Measurements from ENCODE around the gene HECW1.
A peak's percentile ranks its signal among the peaks of the same experiment; 100 is the strongest.

The HECW1 gene

GRCh38 chr7:43438897-43439479, 326.5 kb downstream of the HECW1 start:
- H3K4me3 ChIP-seq (ENCODE audit: low read depth, low read length): no peak overlapping the region
- DNase-seq (ENCODE audit: low read depth): no peak
- TF ChIP-seq CTCF (IDR thresholded peaks at IDR 0.05; ENCODE audit: control insufficient read depth, extremely low read depth, insufficient read depth): no peak

GRCh38 chr7:43439631-43440401, 327.4 kb downstream of the HECW1 start:
- no peak overlapping the region for H3K4me3 ChIP-seq (ENCODE audit: low read depth, low read length)
- peak; percentile 79 for TF ChIP-seq CTCF (IDR thresholded peaks at IDR 0.05; ENCODE audit: control insufficient read depth, extremely low read depth, insufficient read depth)
- DNase-seq (ENCODE audit: low read depth): no peak

GRCh38 chr7:43441231-43442130, 329.0 kb downstream of the HECW1 start:
- no peak overlapping the region for H3K4me3 ChIP-seq (ENCODE audit: low read depth, low read length)
- no peak for DNase-seq (ENCODE audit: low read depth)
- TF ChIP-seq CTCF (IDR thresholded peaks at IDR 0.05; ENCODE audit: control insufficient read depth, extremely low read depth, insufficient read depth): no peak

GRCh38 chr7:43443381-43443780, 330.9 kb downstream of the HECW1 start:
- no peak overlapping the region for H3K4me3 ChIP-seq (ENCODE audit: low read depth, low read length)
- no peak for TF ChIP-seq CTCF (IDR thresholded peaks at IDR 0.05; ENCODE audit: control insufficient read depth, extremely low read depth, insufficient read depth)
- DNase-seq (ENCODE audit: low read depth): no peak

- TF ChIP-seq CTCF (IDR thresholded peaks at IDR 0.05; ENCODE audit: control insufficient read depth, extremely low read depth, insufficient read depth): no peak
- H3K4me3 ChIP-seq (ENCODE audit: low read depth, low read length): no peak overlapping the region
- DNase-seq (ENCODE audit: low read depth): no peak
Measured at GRCh38 chr7:43444711-43445578, 332.5 kb downstream of the HECW1 start.

GRCh38 chr7:43449577-43449976, 337.1 kb downstream of the HECW1 start:
- no peak for TF ChIP-seq CTCF (IDR thresholded peaks at IDR 0.05; ENCODE audit: control insufficient read depth, extremely low read depth, insufficient read depth)
- no peak overlapping the region for H3K4me3 ChIP-seq (ENCODE audit: low read depth, low read length)
- no peak for DNase-seq (ENCODE audit: low read depth)

Measured in LNCaP clone FGC (cell line).